ENCODE results near the gene FAM234B. TPM values are rescaled to one million over a fixed set of nuclear protein-coding genes. Genes with fewer than 3 reads are reported as not detected.

Gene FAM234B
- total RNA-seq, 4 donors from 2014 or later: 1.8 to 3.5 (median 2.5) TPM

- intact Hi-C loops (cut with DNase I; ENCODE audit: low total_unique reads): no loop called here
- H3K9me3 ChIP-seq: no peaks in the 10 kb centered on the region
- H3K4me3 ChIP-seq: no peak overlapping the region
- H3K36me3 ChIP-seq: peaks cover 0 to 19% of the 10 kb centered on the region in 2 donors
- no peak overlapping the region for H3K27ac ChIP-seq
- in situ Hi-C loops (cut with MboI; ENCODE audit: low sequenced_read_pairs in 4 of 4): no loop called here
- no peak for DNase-seq
- no peak for TF ChIP-seq CTCF (IDR thresholded peaks at IDR 0.05 in 4 of 5, conservative IDR thresholded peaks at IDR 0.05 in 1 of 5)
- no peak for TF ChIP-seq POLR2A (IDR thresholded peaks at IDR 0.05)
- ATAC-seq: no peak
- H3K4me1 ChIP-seq: no peaks in the 10 kb centered on the region
- no peaks in the 10 kb centered on the region for H3K27me3 ChIP-seq
Measured at GRCh38 chr12:13067322-13067721, 23.1 kb downstream of the FAM234B start.

GRCh38 chr12:13069380-13069779 is 25.2 kb downstream of the FAM234B start:
- in situ Hi-C loops (cut with MboI; ENCODE audit: low sequenced_read_pairs in 4 of 4) (no loop called here), intact Hi-C loops (cut with DNase I; ENCODE audit: low total_unique reads) (no loop called here)
- no peak for TF ChIP-seq CTCF (IDR thresholded peaks at IDR 0.05 in 4 of 5, conservative IDR thresholded peaks at IDR 0.05 in 1 of 5)
- no peak for TF ChIP-seq POLR2A (IDR thresholded peaks at IDR 0.05)
- ATAC-seq: no peak
- Histone ChIP-seq H3K4me3 (no peak overlapping the region), H3K4me1 (no peaks in the 10 kb centered on the region), H3K27me3 (no peaks in the 10 kb centered on the region), H3K9me3 (no peaks in the 10 kb centered on the region), H3K27ac (no peak overlapping the region), H3K36me3 (peaks cover 0 to 19% of the 10 kb centered on the region in 2 donors)
- no peak for DNase-seq

- DNase-seq: no peak
- TF ChIP-seq POLR2A (IDR thresholded peaks at IDR 0.05) (no peak), CTCF (IDR thresholded peaks at IDR 0.05 in 4 of 5, conservative IDR thresholded peaks at IDR 0.05 in 1 of 5) (no peak)
- Histone ChIP-seq H3K9me3 (no peaks in the 10 kb centered on the region), H3K36me3 (peaks cover 0 to 30% of the 10 kb centered on the region in 2 donors), H3K27ac (no peak overlapping the region), H3K27me3 (no peaks in the 10 kb centered on the region), H3K4me1 (no peaks in the 10 kb centered on the region), H3K4me3 (no peak overlapping the region)
- in situ Hi-C loops (cut with MboI; ENCODE audit: low sequenced_read_pairs in 4 of 4) (no loop called here), intact Hi-C loops (cut with DNase I; ENCODE audit: low total_unique reads) (no loop called here)
- ATAC-seq: no peak
Measured at GRCh38 chr12:13071305-13072280, 27.4 kb downstream of the FAM234B start.

GRCh38 chr12:13073173-13073572 is 29.0 kb downstream of the FAM234B start:
- Histone ChIP-seq H3K4me3 (no peak overlapping the region), H3K27me3 (no peaks in the 10 kb centered on the region), H3K27ac (no peak overlapping the region), H3K36me3 (peaks cover 0 to 32% of the 10 kb centered on the region in 2 donors), H3K9me3 (no peaks in the 10 kb centered on the region), H3K4me1 (no peaks in the 10 kb centered on the region)
- DNase-seq (no peak), ATAC-seq (no peak)
- TF ChIP-seq POLR2A (IDR thresholded peaks at IDR 0.05) (no peak), CTCF (IDR thresholded peaks at IDR 0.05 in 4 of 5, conservative IDR thresholded peaks at IDR 0.05 in 1 of 5) (no peak)
- intact Hi-C loops (cut with DNase I; ENCODE audit: low total_unique reads): no loop called here
- in situ Hi-C loops (cut with MboI; ENCODE audit: low sequenced_read_pairs in 4 of 4): no loop called here
